Measurements from ENCODE around the gene FLYWCH2. TPM values are rescaled to one million over a fixed set of nuclear protein-coding genes. Genes with fewer than 3 reads are reported as not detected.

The FLYWCH2 gene
- total RNA-seq, 1 experiment from 2014 or later, result 16.5 TPM

DNA sequence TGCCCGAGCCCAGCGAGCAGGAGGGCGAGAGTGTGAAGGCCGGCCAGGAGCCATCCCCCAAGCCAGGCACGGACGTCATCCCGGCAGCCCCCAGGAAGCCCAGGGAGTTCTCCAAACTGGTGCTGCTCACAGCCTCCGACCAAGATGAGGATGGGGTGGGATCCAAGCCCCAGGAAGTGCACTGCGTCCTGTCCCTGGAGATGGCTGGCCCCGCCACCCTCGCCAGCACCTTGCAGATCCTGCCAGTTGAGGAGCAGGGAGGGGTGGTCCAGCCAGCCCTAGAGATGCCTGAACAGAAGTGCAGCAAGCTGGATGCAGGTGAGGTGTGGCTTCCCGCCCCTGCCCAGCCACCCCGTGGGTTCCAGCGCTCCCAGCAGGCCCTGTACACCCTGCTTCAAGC lies 46.7 kb downstream of the FLYWCH2 start:
- Histone ChIP-seq H3T11ph (ENCODE audit: low read length) (no peak overlapping the region), H3K79me2 (ENCODE audit: insufficient read depth, low read length) (no peaks in the 10 kb centered on the region), H2BK120ac (ENCODE audit: low read depth, low read length, poor library complexity, severe bottlenecking) (no peak overlapping the region), H3K79me1 (ENCODE audit: insufficient read depth, low read depth, low read length, poor library complexity, severe bottlenecking) (no peaks in the 10 kb centered on the region), H3K27ac (ENCODE audit: insufficient read length, low read depth, low read length) (no peak overlapping the region), H3K9ac (ENCODE audit: extremely low read depth, insufficient read length, low read length) (no peak overlapping the region), H2AFZ (ENCODE audit: low read length) (no peak overlapping the region), H2BK12ac (ENCODE audit: insufficient read length, low read depth, low read length) (no peak overlapping the region), H3K4ac (ENCODE audit: low read depth, low read length) (no peak overlapping the region), H3K23me2 (ENCODE audit: insufficient read length, low read depth, low read length, poor library complexity, severe bottlenecking) (peaks cover 5% of the 10 kb centered on the region), H3K23ac (ENCODE audit: insufficient read length, low read depth, low read length) (no peak overlapping the region), H3K56ac (ENCODE audit: insufficient read length, low read depth, low read length) (no peak overlapping the region), H3K18ac (ENCODE audit: insufficient read length, low read depth, low read length) (no peak overlapping the region), H3K4me2 (ENCODE audit: insufficient read depth, insufficient read length, low read length) (no peak overlapping the region), H2BK15ac (ENCODE audit: low read depth, low read length) (no peak overlapping the region), H3K4me1 (ENCODE audit: insufficient read depth, low read length) (no peaks in the 10 kb centered on the region), H2AK5ac (ENCODE audit: insufficient read length, low read length) (no peak overlapping the region), H3K27me3 (ENCODE audit: insufficient read depth, low read length) (no peaks in the 10 kb centered on the region), H4K91ac (ENCODE audit: insufficient read length, low read depth, low read length) (no peak overlapping the region), H4K20me1 (ENCODE audit: control insufficient read depth, insufficient read depth, insufficient read length) (no peaks in the 10 kb centered on the region), H2BK20ac (ENCODE audit: low read depth, low read length, poor library complexity, severe bottlenecking) (no peak overlapping the region), H4K8ac (replicated peaks; ENCODE audit: insufficient read length, low read depth, low read length) (no peak overlapping the region), H3K9me3 (ENCODE audit: control insufficient read depth, low read depth, low read length) (no peaks in the 10 kb centered on the region), H2BK5ac (ENCODE audit: insufficient read length, low read length) (no peak overlapping the region), H4K5ac (ENCODE audit: insufficient read length, low read depth, low read length) (no peak overlapping the region), H3K14ac (ENCODE audit: insufficient read depth, low read length) (no peak overlapping the region)
- DNase-seq, result no peak
- H3K4me3 Mint-ChIP-seq, result no peak overlapping the region
- no peak overlapping the region; a peak in 1 of 7 replicates for H3K27ac Mint-ChIP-seq
- TF ChIP-seq, protein P1, sequence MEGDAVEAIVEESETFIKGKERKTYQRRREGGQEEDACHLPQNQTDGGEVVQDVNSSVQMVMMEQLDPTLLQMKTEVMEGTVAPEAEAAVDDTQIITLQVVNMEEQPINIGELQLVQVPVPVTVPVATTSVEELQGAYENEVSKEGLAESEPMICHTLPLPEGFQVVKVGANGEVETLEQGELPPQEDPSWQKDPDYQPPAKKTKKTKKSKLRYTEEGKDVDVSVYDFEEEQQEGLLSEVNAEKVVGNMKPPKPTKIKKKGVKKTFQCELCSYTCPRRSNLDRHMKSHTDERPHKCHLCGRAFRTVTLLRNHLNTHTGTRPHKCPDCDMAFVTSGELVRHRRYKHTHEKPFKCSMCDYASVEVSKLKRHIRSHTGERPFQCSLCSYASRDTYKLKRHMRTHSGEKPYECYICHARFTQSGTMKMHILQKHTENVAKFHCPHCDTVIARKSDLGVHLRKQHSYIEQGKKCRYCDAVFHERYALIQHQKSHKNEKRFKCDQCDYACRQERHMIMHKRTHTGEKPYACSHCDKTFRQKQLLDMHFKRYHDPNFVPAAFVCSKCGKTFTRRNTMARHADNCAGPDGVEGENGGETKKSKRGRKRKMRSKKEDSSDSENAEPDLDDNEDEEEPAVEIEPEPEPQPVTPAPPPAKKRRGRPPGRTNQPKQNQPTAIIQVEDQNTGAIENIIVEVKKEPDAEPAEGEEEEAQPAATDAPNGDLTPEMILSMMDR (conservative IDR thresholded peaks at IDR 0.05), result no peak
- WGBS (ENCODE audit: extremely low coverage, insufficient read length, low lambda C conversion rate), result no CpG with 5 or more reads among the region's 14 CpGs
- H3K4me1 Mint-ChIP-seq, result peaks cover 28 to 30% of the 10 kb centered on the region in 2 experiments
- peaks cover 9 to 18% (median 16%) of the 10 kb centered on the region in 3 experiments for H3K36me3 Mint-ChIP-seq (ENCODE audit: insufficient read depth in 1 of 3, low read depth in 3 of 3)
- peaks cover 6% of the 10 kb centered on the region for H3K27me3 Mint-ChIP-seq (ENCODE audit: low read depth)
- H3K9me3 Mint-ChIP-seq, result peaks cover 10 to 11% of the 10 kb centered on the region in 2 experiments

Data from H9 (cell line).